PC-3 (cell line): ENCODE data around the gene SH3RF3. TPM values are rescaled to one million over a fixed set of nuclear protein-coding genes. Genes with fewer than 3 reads are reported as not detected.

Experiments
- ATAC-seq: fragments of 200-7000 bp; cut with Tn5 transposase; 2 replicates; pipeline ENCODE4 v1.9.1; 2020; ENCODE audit warnings: mild to moderate bottlenecking, moderate library complexity
- BruUV-seq: library from RNA; stranded (reverse); fragments of 400-500 nt; replicated peaks from 2 replicates; lab custom pipeline; 2021; lab: Mats Ljungman, UMichigan
- CTCF ChIA-PET: fragments of 300-600 bp; sonication (Branson Sonifier 250); formaldehyde crosslinking; loops from one replicate; lab custom pipeline; 2022; ENCODE audit warnings: antibody characterized with exemption; lab: Charles Lee
- POLR2A ChIA-PET: fragments of 300-600 bp; sonication (Branson Sonifier 250); formaldehyde crosslinking; loops from one replicate; lab custom pipeline; 2022; ENCODE audit warnings: antibody characterized with exemption; ENCODE audit not compliant: unreplicated experiment; lab: Charles Lee
- DNase-seq: peaks from one replicate; pipeline ENCODE4 v3.0.0-alpha.2; 2015
- H2AFZ ChIP-seq: fragments of 300-600 bp; sonication (generic); 2 replicates; pipeline ENCODE4 v1.6.0; 2016; ENCODE audit warnings: antibody characterized with exemption, low read length
- H3F3A ChIP-seq: fragments of 300-600 bp; sonication (generic); one replicate; pipeline ENCODE4 v1.6.0; 2017; ENCODE audit warnings: antibody characterized with exemption, low read length, control low read depth, mild to moderate bottlenecking; ENCODE audit not compliant: unreplicated experiment
- H3K27ac ChIP-seq: fragments of 300-600 bp; sonication (generic); 2 replicates; pipeline ENCODE4 v1.5.1; 2016; ENCODE audit warnings: mild to moderate bottlenecking, low read length
- H3K27me3 ChIP-seq: fragments of 300-600 bp; sonication (generic); 2 replicates; pipeline ENCODE4 v1.6.1; 2016; ENCODE audit warnings: low read length, mixed read lengths
- H3K36me3 ChIP-seq: fragments of 300-600 bp; sonication (generic); 2 replicates; pipeline ENCODE4 v1.6.1; 2016; ENCODE audit warnings: low read depth, mixed run types, low read length, mixed read lengths
- H3K4me1 ChIP-seq: fragments of 300-600 bp; sonication (generic); 2 replicates; pipeline ENCODE4 v1.5.1; 2016; ENCODE audit warnings: low read length; ENCODE audit not compliant: insufficient read depth
- H3K4me2 ChIP-seq: fragments of 300-600 bp; sonication (generic); 2 replicates; pipeline ENCODE4 v1.6.0; 2016; ENCODE audit warnings: low read length
- H3K4me3 ChIP-seq: fragments of 300-600 bp; sonication (generic); 2 replicates; pipeline ENCODE4 v1.5.1; 2016; ENCODE audit warnings: mild to moderate bottlenecking, low read length, mixed read lengths
- H3K79me2 ChIP-seq: fragments of 300-600 bp; sonication (generic); 2 replicates; pipeline ENCODE4 v1.6.1; 2017; ENCODE audit warnings: low read length, mixed read lengths
- H3K9ac ChIP-seq: fragments of 300-600 bp; sonication (generic); 2 replicates; pipeline ENCODE4 v1.6.0; 2016; ENCODE audit warnings: mild to moderate bottlenecking, low read length
- H3K9me2 ChIP-seq: fragments of 300-600 bp; sonication (generic); replicated peaks from 2 replicates; pipeline ENCODE4 v1.6.1; 2016; ENCODE audit warnings: mixed run types, low read length, mixed read lengths
- H3K9me3 ChIP-seq: fragments of 300-600 bp; sonication (generic); 2 replicates; pipeline ENCODE4 v1.6.1; 2016; ENCODE audit warnings: low read length, mixed read lengths
- H4K20me1 ChIP-seq: fragments of 300-600 bp; sonication (generic); 2 replicates; pipeline ENCODE4 v1.6.1; 2016; ENCODE audit warnings: low read length, mixed read lengths
- CTCF ChIP-seq: fragments of 300-600 bp; sonication (generic); conservative IDR thresholded peaks from 2 replicates; pipeline ENCODE4 v1.5.1; 2017; ENCODE audit warnings: antibody characterized with exemption, low read depth, mild to moderate bottlenecking, low read length
- EZH2 ChIP-seq: fragments of 300-600 bp; sonication (generic); IDR thresholded peaks from one replicate; pipeline ENCODE4 v1.6.1; 2017; ENCODE audit warnings: antibody characterized with exemption, mild to moderate bottlenecking, low read length; ENCODE audit not compliant: unreplicated experiment
- EZH2phosphoT487 ChIP-seq: fragments of 300-600 bp; sonication (generic); IDR thresholded peaks from 2 replicates; pipeline ENCODE4 v1.6.1; 2018; ENCODE audit warnings: mild to moderate bottlenecking, antibody characterized with exemption, low read length, borderline replicate concordance
- intact Hi-C: fragments of 100-400 bp; cut with micrococcal nuclease; formaldehyde crosslinking; loops from 2 replicates; pipeline ENCODE4 v1.9.0; 2023
- total RNA-seq: library from RNA; depleted of rRNA; stranded (reverse); fragments of >200 nt; gene quantifications from 2 replicates; pipeline ENCODE4 v1.2.3, GENCODE V29; 2014

The SH3RF3 gene
- total RNA-seq, 1 experiment from 2014 or later: 11.7 TPM

- intact Hi-C loops: no loop called here
- H3K27me3 ChIP-seq: no peaks in the 10 kb centered on the region
- ATAC-seq (no peak), DNase-seq (no peak)
- no peak overlapping the region for H3K9ac ChIP-seq
- no peak overlapping the region for H3K27ac ChIP-seq
- no peaks in the 10 kb centered on the region for H3F3A ChIP-seq
- TF ChIP-seq EZH2 (no peak), EZH2phosphoT487 (no peak), CTCF (no peak)
- no peak overlapping the region for H2AFZ ChIP-seq
- no peaks in the 10 kb centered on the region for H3K36me3 ChIP-seq
- H3K9me3 ChIP-seq: no peaks in the 10 kb centered on the region
- H3K79me2 ChIP-seq: peaks cover 27% of the 10 kb centered on the region
- H3K9me2 ChIP-seq: no peaks in the 10 kb centered on the region
- peaks cover 10% of the 10 kb centered on the region; the same call in 1 of the 2 replicates for H3K4me1 ChIP-seq
- no peak overlapping the region for H3K4me2 ChIP-seq
- CTCF ChIA-PET: no interaction called here
- no peak overlapping the region for H3K4me3 ChIP-seq
- no TSS peak for BruUV-seq
- H4K20me1 ChIP-seq: no peaks in the 10 kb centered on the region
- POLR2A ChIA-PET: no interaction called here
Measured at GRCh38 chr2:109268916-109269315, 139.9 kb downstream of the SH3RF3 start.

DNA sequence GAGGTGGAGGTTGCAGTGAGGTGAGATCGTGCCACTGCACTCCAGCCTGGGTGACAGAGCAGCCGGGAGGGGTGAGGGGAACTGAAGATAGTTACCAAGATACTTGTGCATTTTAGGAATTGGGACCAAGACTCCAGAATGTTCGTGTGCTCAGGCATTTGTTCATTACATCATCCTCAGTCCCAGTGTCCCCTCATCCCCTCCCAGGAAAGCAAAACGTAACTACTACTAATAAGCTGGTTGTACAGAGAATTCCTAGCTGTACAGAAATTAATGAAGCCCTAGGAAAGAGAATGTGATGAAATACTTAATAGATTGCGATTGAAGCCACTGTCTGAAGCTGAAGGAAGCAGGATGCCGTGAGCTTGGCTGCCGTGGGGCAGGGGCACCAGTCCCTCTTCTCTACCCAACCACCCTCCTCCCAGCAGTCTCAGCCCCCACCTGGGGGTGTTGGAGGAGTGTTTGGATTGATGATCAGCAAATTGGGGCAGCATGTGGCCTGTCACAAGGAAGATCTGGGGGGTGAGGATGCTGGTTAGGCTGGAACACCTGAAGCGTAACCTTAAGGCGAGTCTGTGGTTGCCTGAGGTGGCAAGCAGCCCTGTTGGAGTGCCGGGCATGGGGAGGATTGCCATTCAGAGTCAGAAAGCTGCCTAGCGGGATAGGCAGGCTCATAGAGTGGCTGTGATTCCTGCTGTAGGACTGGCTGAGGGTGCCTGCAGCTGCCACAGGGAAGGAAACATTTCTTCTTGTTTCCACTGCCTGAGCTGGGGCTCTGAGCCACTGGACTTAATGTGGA lies 140.9 kb downstream of the SH3RF3 start:
- Histone ChIP-seq H3K27me3 (no peaks in the 10 kb centered on the region), H2AFZ (no peak overlapping the region), H3F3A (no peaks in the 10 kb centered on the region), H3K36me3 (no peaks in the 10 kb centered on the region), H3K9me2 (no peaks in the 10 kb centered on the region), H3K4me2 (no peak overlapping the region), H3K9ac (no peak overlapping the region), H3K27ac (no peak overlapping the region), H3K4me1 (peaks cover 10% of the 10 kb centered on the region; the same call in 1 of the 2 replicates), H3K4me3 (no peak overlapping the region), H3K79me2 (peaks cover 29% of the 10 kb centered on the region), H4K20me1 (no peaks in the 10 kb centered on the region), H3K9me3 (no peaks in the 10 kb centered on the region)
- ChIA-PET CTCF (no interaction called here), POLR2A (no interaction called here)
- DNase-seq (peak; percentile 54), ATAC-seq (peak; percentile 66)
- BruUV-seq: no TSS peak
- TF ChIP-seq EZH2 (no peak), CTCF (no peak), EZH2phosphoT487 (no peak)
- intact Hi-C loops: no loop called here

GRCh38 chr2:109270505-109271312 lies 141.7 kb downstream of the SH3RF3 start:
- no peaks in the 10 kb centered on the region for H4K20me1 ChIP-seq
- TF ChIP-seq EZH2phosphoT487 (no peak), CTCF (no peak), EZH2 (no peak)
- POLR2A ChIA-PET: no interaction called here

More at GRCh38 chr2:109270505-109271312, 141.7 kb downstream of the SH3RF3 start:
- peaks cover 10% of the 10 kb centered on the region; the same call in 1 of the 2 replicates for H3K4me1 ChIP-seq
- no peaks in the 10 kb centered on the region for H3K9me2 ChIP-seq
- intact Hi-C loops: no loop called here
- no peak overlapping the region for H3K27ac ChIP-seq
- no peak overlapping the region for H3K4me2 ChIP-seq
- no peak overlapping the region for H3K4me3 ChIP-seq
- DNase-seq (peak; percentile 8), ATAC-seq (peak; percentile 73)
- H3K79me2 ChIP-seq: peaks cover 31% of the 10 kb centered on the region
- no TSS peak for BruUV-seq
- no peak overlapping the region for H3K9ac ChIP-seq
- H3K9me3 ChIP-seq: no peaks in the 10 kb centered on the region
- CTCF ChIA-PET: no interaction called here
- H3F3A ChIP-seq: no peaks in the 10 kb centered on the region
- H3K36me3 ChIP-seq: no peaks in the 10 kb centered on the region
- H2AFZ ChIP-seq: no peak overlapping the region
- H3K27me3 ChIP-seq: no peaks in the 10 kb centered on the region
